Epithelial cell of proximal tubule (primary cell): ENCODE data around the gene GPR84. TPM values are rescaled to one million over a fixed set of nuclear protein-coding genes. Genes with fewer than 3 reads are reported as not detected.

Experiments
- DNase-seq: peaks from one replicate; pipeline ENCODE4 v3.0.0-alpha.2; 2011; ENCODE audit warnings: low read depth
- H3K4me3 ChIP-seq: 2 replicates; pipeline ENCODE4 v1.5.1; 2011; ENCODE audit warnings: low read depth, mild to moderate bottlenecking, low read length
- total RNA-seq: library from RNA; depleted of rRNA; stranded (reverse); fragments of >200 nt; gene quantifications from 2 replicates; pipeline ENCODE4 v1.2.3, GENCODE V29; 2015
- TF ChIP-seq, protein P1 (sequence below): conservative IDR thresholded peaks from 2 replicates; pipeline ENCODE4 v1.5.1; 2012; ENCODE audit warnings: low read depth, mild to moderate bottlenecking, low read length

GPR84 gene
- total RNA-seq, 1 donor from 2014 or later: not detected

- H3K4me3 ChIP-seq: peak overlapping the region; percentile 48
- DNase-seq: no peak
- TF ChIP-seq, protein P1, sequence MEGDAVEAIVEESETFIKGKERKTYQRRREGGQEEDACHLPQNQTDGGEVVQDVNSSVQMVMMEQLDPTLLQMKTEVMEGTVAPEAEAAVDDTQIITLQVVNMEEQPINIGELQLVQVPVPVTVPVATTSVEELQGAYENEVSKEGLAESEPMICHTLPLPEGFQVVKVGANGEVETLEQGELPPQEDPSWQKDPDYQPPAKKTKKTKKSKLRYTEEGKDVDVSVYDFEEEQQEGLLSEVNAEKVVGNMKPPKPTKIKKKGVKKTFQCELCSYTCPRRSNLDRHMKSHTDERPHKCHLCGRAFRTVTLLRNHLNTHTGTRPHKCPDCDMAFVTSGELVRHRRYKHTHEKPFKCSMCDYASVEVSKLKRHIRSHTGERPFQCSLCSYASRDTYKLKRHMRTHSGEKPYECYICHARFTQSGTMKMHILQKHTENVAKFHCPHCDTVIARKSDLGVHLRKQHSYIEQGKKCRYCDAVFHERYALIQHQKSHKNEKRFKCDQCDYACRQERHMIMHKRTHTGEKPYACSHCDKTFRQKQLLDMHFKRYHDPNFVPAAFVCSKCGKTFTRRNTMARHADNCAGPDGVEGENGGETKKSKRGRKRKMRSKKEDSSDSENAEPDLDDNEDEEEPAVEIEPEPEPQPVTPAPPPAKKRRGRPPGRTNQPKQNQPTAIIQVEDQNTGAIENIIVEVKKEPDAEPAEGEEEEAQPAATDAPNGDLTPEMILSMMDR: peak; percentile 92
Measured at GRCh38 chr12:54368709-54369596, 4.7 kb upstream of the GPR84 start.

DNA sequence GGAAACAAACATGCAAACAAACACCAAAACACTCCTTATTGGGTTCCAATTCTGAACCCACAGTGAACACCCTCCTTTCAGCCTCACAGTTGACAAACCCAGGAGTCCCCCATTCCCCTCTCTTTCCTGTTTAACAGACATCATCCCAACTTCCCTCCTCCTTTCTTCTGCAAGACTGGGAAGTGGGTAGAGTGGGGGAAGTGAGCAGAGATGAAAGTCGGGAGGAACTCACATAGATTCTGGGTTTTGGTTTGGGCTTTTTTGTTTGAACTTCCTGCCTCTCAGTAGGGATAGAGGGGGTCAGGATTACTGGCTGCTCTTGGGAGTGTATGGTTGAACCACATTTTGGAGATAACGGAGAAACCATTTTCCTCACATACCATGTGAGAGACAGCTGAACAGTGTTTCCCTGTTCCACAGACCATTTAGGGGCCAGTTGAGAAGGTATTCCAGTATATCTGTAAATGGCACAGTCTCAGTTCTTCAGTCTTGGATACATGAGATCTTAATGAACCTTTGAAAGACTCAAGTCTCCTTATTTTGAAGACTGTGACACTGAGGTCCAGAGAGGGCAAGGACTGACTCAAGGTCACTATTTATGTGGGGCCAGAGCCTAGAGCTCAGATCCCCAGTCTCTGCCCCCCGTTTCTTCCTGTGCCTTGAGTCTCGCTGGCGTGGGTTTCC lies 3.9 kb upstream of the GPR84 start:
- peak overlapping the region; percentile 48 for H3K4me3 ChIP-seq
- no peak for DNase-seq
- TF ChIP-seq, protein P1: no peak

GRCh38 chr12:54363618-54364017 lies 668 bp downstream of the GPR84 start:
- TF ChIP-seq, protein P1: no peak
- no peak overlapping the region for H3K4me3 ChIP-seq
- DNase-seq: no peak

- TF ChIP-seq, protein P1: no peak
- DNase-seq: no peak
- H3K4me3 ChIP-seq: no peak overlapping the region
Measured at GRCh38 chr12:54363047-54363446, 1.2 kb downstream of the GPR84 start.

- no peak overlapping the region for H3K4me3 ChIP-seq
- TF ChIP-seq, protein P1: peak; percentile 97
- peak; percentile 41 for DNase-seq
Measured at GRCh38 chr12:54360717-54361456, 3.4 kb downstream of the GPR84 start.

DNA sequence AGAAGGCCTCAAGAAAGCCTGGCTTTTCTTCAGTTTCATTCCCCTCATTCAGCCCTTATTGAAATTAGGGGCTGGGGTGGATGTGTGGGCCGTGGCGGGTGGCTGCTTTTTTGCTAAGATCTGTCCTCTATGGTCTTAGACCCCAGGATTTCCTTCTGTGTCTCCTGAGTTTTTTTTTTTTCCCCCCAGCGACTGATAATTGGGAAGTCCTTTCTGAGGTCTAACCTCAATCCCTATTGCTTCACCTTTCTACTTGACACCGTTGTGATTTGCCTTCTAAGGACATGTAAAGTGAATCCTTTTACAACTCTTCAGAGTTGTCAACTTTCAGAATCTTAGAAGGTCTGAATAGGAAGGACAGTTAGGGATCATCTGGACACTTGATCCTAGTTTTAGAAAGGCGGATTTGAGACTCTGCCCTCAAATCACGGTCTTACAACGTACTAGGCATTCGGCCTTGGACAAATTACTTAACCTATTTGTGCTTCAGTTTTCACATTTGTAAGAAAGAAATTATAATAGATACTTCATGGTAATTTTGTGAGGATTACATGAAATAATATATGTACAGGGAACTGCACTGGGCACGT lies 4.4 kb downstream of the GPR84 start:
- TF ChIP-seq, protein P1: no peak
- peak overlapping the region; percentile 94 for H3K4me3 ChIP-seq
- DNase-seq: no peak
